Measurements from ENCODE around the gene PARP11.

- TF ChIP-seq CTCF (conservative IDR thresholded peaks at IDR 0.05; ENCODE audit: low read length) (no peak), EZH2phosphoT487 (IDR thresholded peaks at IDR 0.05; ENCODE audit: borderline replicate concordance, low read depth, low read length) (no peak)
Observed at GRCh38 chr12:3809357-3810015, 63.7 kb downstream of the PARP11 start.
